Osteoblast (primary cell): ENCODE data around the gene OLA1. TPM values are rescaled to one million over a fixed set of nuclear protein-coding genes. Genes with fewer than 3 reads are reported as not detected.

Experiments used
- DNase-seq: peaks from one replicate; pipeline ENCODE4 v3.0.0; 2011; ENCODE audit warnings: low spot score, mixed read lengths; ENCODE audit not compliant: insufficient read length; ENCODE audit errors: missing footprints
- H2AFZ ChIP-seq: 2 replicates; pipeline ENCODE4 v1.6.0; 2011; ENCODE audit warnings: mild to moderate bottlenecking, low read length
- H3K27ac ChIP-seq: 2 replicates; pipeline ENCODE4 v1.5.1; 2011; ENCODE audit warnings: mild to moderate bottlenecking, low read depth, low read length, moderate library complexity
- H3K27me3 ChIP-seq: 2 replicates; pipeline ENCODE4 v1.6.0; 2012; ENCODE audit warnings: mild to moderate bottlenecking, control low read depth, inconsistent platforms, low read length, moderate library complexity; ENCODE audit not compliant: insufficient read depth
- H3K36me3 ChIP-seq: 2 replicates; pipeline ENCODE4 v1.5.1; 2011; ENCODE audit warnings: mild to moderate bottlenecking, low read length, control low read depth, moderate library complexity; ENCODE audit not compliant: insufficient read depth
- H3K4me1 ChIP-seq: 2 replicates; pipeline ENCODE4 v1.5.1; 2011; ENCODE audit warnings: mild to moderate bottlenecking, low read length, control low read depth, moderate library complexity; ENCODE audit not compliant: insufficient read depth
- H3K4me2 ChIP-seq: 2 replicates; pipeline ENCODE4 v1.6.0; 2011; ENCODE audit warnings: mild to moderate bottlenecking, low read length; ENCODE audit not compliant: insufficient read depth
- H3K4me3 ChIP-seq: fragments of 200-600 bp; sonication (generic); 3 replicates; pipeline ENCODE4 v1.5.1; 2012; ENCODE audit warnings: mild to moderate bottlenecking, low read length, inconsistent platforms; ENCODE audit not compliant: insufficient read depth
- H3K79me2 ChIP-seq: 2 replicates; pipeline ENCODE4 v1.6.0; 2012; ENCODE audit warnings: mild to moderate bottlenecking, low read length, control low read depth, inconsistent platforms; ENCODE audit not compliant: insufficient read depth
- H3K9me3 ChIP-seq: 2 replicates; pipeline ENCODE4 v1.5.1; 2011; ENCODE audit warnings: low read depth, low read length, control low read depth
- H4K20me1 ChIP-seq: 2 replicates; pipeline ENCODE4 v1.6.0; 2012; ENCODE audit warnings: mild to moderate bottlenecking, low read length, control low read depth; ENCODE audit not compliant: insufficient read depth
- CTCF ChIP-seq: IDR thresholded peaks from 2 replicates; pipeline ENCODE4 v1.5.1; 2011; ENCODE audit warnings: mild to moderate bottlenecking, low read depth, low read length, moderate library complexity; ENCODE audit errors: extremely low read depth
- total RNA-seq: library from RNA; depleted of rRNA; stranded (reverse); fragments of >200 nt; gene quantifications from 2 replicates; pipeline ENCODE4 v1.2.3, GENCODE V29; 2012

The OLA1 gene
- total RNA-seq, 1 donor = 79.3 TPM

GRCh38 chr2:174174741-174175140 is 73.6 kb downstream of the OLA1 start:
- no peak overlapping the region for H3K4me2 ChIP-seq
- H3K36me3 ChIP-seq = no peaks in the 10 kb centered on the region
- no peak for TF ChIP-seq CTCF
- H3K79me2 ChIP-seq = peaks cover 52% of the 10 kb centered on the region
- H2AFZ ChIP-seq = no peak overlapping the region
- H4K20me1 ChIP-seq = peaks cover 12% of the 10 kb centered on the region
- no peak overlapping the region for H3K4me3 ChIP-seq
- H3K9me3 ChIP-seq = no peaks in the 10 kb centered on the region
- H3K4me1 ChIP-seq = peaks cover 5% of the 10 kb centered on the region
- H3K27me3 ChIP-seq = no peaks in the 10 kb centered on the region
- H3K27ac ChIP-seq = no peak overlapping the region
- DNase-seq = no peak

- Histone ChIP-seq H2AFZ (no peak overlapping the region), H3K4me2 (no peak overlapping the region), H3K79me2 (peaks cover 65% of the 10 kb centered on the region), H3K9me3 (no peaks in the 10 kb centered on the region), H3K36me3 (no peaks in the 10 kb centered on the region), H3K4me3 (no peak overlapping the region), H3K4me1 (peaks cover 5% of the 10 kb centered on the region), H3K27me3 (no peaks in the 10 kb centered on the region), H3K27ac (no peak overlapping the region), H4K20me1 (peaks cover 12% of the 10 kb centered on the region)
- no peak for TF ChIP-seq CTCF
- DNase-seq = no peak
These were observed 75.5 kb downstream of the OLA1 start for GRCh38 chr2:174172802-174173355.

- no peaks in the 10 kb centered on the region for H3K27me3 ChIP-seq
- no peak for DNase-seq
- no peaks in the 10 kb centered on the region for H3K4me1 ChIP-seq
- no peak overlapping the region for H3K4me3 ChIP-seq
- H4K20me1 ChIP-seq = peaks cover 12% of the 10 kb centered on the region
- H2AFZ ChIP-seq = no peak overlapping the region
- no peak overlapping the region for H3K27ac ChIP-seq
- no peak for TF ChIP-seq CTCF
- no peaks in the 10 kb centered on the region for H3K9me3 ChIP-seq
- H3K4me2 ChIP-seq = no peak overlapping the region
- H3K79me2 ChIP-seq = peaks cover 65% of the 10 kb centered on the region
- H3K36me3 ChIP-seq = no peaks in the 10 kb centered on the region
These were observed 76.5 kb downstream of the OLA1 start for GRCh38 chr2:174171686-174172445.

- H3K79me2 ChIP-seq = peaks cover 62% of the 10 kb centered on the region
- no peak for DNase-seq
- no peak overlapping the region for H3K4me2 ChIP-seq
- no peaks in the 10 kb centered on the region for H3K4me1 ChIP-seq
- no peaks in the 10 kb centered on the region for H3K9me3 ChIP-seq
- no peak for TF ChIP-seq CTCF
- H3K4me3 ChIP-seq = no peak overlapping the region
- no peak overlapping the region for H2AFZ ChIP-seq
- peaks cover 12% of the 10 kb centered on the region for H4K20me1 ChIP-seq
- H3K27ac ChIP-seq = no peak overlapping the region
- H3K36me3 ChIP-seq = no peaks in the 10 kb centered on the region
- no peaks in the 10 kb centered on the region for H3K27me3 ChIP-seq
These were observed 79.0 kb downstream of the OLA1 start for GRCh38 chr2:174169372-174169771.
